ENCODE data around the gene PCGF5.

Gene PCGF5

DNA sequence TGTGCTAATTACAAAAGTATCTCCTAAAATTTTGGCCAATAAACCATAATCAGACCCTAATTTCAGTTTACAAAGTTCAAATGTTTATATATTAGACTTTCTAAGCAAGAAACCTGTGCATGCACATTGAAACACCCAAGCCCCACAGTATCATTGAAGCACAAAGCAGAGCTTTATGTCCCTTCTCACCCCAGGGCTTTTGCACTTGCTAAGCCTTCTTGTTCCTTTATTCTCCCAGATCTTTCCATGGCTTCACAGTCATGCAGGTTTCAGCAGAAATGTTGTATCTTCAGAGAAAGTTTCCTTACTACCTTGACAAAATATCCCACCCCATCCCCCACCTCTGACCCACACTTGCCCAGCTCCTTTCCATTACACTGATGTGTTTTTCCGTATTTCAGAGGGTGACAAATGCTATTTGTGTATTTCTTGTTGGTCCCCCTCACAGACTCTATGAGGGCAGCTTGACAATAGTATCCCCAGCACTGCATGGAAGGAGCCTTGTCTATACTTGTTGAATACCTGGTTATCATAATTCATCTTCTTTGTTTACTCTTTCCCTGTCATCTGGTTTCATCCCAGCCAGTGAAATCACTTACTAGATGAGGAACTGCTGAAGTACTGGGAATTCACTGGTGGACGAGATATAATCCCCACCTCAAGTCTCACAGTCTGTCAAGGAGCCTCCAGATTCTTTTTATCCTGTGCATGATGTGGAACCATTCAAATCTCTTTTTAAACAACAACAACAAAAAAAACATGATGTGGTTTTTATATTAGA, 24.0 kb upstream of the PCGF5 start:
- no peak for TF ChIP-seq POLR2AphosphoS5 (IDR thresholded peaks at IDR 0.05; ENCODE audit: low read depth, low read length)
- no peak for TF ChIP-seq POLR2A (IDR thresholded peaks at IDR 0.05; ENCODE audit: low read depth, low read length)
- no peak for TF ChIP-seq TAF1 (IDR thresholded peaks at IDR 0.05; ENCODE audit: borderline replicate concordance, low read depth, low read length)
- FAIRE-seq (no peak), DNase-seq (ENCODE audit: insufficient read length) (no peak)

DNA sequence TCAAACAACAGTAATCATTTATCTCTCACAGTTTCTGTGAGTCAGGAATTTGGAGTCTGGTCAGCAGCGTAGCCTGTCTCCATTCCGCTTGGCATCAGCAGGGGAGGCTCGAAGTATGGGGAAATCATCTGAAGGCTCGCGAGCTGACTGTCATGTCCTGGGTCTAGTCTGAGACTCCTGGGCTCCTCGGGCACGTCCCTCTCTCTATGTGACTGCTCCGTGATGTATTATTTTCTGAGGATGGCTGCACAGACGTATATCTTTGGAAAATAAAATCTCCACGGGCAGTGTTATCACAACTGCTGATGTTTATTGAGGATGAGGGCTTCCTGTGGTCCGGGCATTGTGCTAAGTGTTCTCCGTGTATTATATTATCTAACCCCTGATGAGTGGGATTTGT, 23.3 kb upstream of the PCGF5 start:
- FAIRE-seq (no peak), DNase-seq (ENCODE audit: insufficient read length) (no peak)
- TF ChIP-seq POLR2AphosphoS5 (IDR thresholded peaks at IDR 0.05; ENCODE audit: low read depth, low read length): no peak
- TF ChIP-seq TAF1 (IDR thresholded peaks at IDR 0.05; ENCODE audit: borderline replicate concordance, low read depth, low read length): no peak
- TF ChIP-seq POLR2A (IDR thresholded peaks at IDR 0.05; ENCODE audit: low read depth, low read length): no peak

DNA sequence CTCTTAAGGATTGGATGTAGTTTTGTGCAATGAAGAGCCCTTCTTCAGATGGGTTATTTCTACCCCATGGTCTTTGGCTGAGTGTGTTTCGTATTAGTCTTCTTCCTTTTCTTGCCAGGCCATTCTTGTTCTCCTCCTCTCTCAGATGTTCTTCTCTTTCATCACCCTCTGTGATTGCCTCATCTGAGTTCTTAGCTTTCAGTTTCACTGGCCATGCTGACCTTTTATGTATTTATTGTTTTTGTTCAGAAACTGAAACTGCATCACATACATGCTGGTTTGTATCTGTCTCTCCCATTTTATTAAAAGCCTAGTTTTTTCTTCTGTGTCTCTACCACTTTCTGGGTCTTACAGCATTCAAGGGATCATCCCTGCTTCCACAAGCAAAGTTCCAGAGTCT, 21.7 kb upstream of the PCGF5 start:
- no peak for TF ChIP-seq TAF1 (IDR thresholded peaks at IDR 0.05; ENCODE audit: borderline replicate concordance, low read depth, low read length)
- no peak for TF ChIP-seq POLR2A (IDR thresholded peaks at IDR 0.05; ENCODE audit: low read depth, low read length)
- TF ChIP-seq POLR2AphosphoS5 (IDR thresholded peaks at IDR 0.05; ENCODE audit: low read depth, low read length): no peak
- DNase-seq (ENCODE audit: insufficient read length): no peak
- FAIRE-seq: peak; percentile 92

DNA sequence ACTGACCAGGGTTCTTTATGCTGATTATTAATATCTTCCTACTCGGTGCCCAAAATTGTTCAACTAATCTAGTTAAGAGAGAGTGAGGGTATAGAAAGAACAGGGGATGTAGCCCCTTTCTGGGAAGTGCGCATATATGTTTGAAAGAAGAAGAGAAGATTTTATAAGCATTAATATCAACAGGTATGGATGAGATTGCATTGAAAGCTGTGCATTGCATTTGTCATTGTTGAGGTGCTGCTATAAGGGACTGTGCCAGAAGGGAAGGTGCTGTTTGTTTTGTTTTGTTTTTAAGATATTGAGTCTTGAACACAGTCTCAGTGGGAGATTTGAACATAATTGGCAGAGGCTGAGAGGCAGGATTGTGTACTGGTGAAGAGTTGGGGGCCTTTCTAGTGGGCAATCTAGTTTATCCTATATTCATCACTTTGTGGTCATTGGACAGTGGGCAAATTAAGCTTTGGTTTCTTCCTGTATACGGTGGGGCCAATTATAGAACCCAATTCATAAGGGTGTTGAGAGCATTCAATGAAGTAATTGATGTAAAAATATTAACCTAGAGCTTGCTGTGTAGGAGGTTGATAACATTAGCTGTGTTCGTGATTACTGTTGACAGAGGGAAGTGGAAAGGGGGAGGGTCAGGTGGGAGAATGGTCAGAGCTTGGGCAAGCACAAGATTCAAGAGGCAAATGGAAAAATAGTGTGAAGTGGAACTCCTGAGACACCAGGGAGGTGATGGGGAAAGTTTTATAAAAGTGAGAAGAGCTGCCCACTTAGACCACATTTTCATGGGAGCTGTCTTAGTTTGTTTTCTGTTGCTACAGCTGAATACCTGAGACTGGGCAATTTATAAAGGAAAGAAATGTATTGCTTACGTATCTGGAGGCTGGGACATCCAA, 19.9 kb upstream of the PCGF5 start:
- no peak for TF ChIP-seq TAF1 (IDR thresholded peaks at IDR 0.05; ENCODE audit: borderline replicate concordance, low read depth, low read length)
- no peak for TF ChIP-seq POLR2AphosphoS5 (IDR thresholded peaks at IDR 0.05; ENCODE audit: low read depth, low read length)
- no peak for TF ChIP-seq POLR2A (IDR thresholded peaks at IDR 0.05; ENCODE audit: low read depth, low read length)
- no peak for DNase-seq (ENCODE audit: insufficient read length)
- FAIRE-seq: peak; percentile 56

DNA sequence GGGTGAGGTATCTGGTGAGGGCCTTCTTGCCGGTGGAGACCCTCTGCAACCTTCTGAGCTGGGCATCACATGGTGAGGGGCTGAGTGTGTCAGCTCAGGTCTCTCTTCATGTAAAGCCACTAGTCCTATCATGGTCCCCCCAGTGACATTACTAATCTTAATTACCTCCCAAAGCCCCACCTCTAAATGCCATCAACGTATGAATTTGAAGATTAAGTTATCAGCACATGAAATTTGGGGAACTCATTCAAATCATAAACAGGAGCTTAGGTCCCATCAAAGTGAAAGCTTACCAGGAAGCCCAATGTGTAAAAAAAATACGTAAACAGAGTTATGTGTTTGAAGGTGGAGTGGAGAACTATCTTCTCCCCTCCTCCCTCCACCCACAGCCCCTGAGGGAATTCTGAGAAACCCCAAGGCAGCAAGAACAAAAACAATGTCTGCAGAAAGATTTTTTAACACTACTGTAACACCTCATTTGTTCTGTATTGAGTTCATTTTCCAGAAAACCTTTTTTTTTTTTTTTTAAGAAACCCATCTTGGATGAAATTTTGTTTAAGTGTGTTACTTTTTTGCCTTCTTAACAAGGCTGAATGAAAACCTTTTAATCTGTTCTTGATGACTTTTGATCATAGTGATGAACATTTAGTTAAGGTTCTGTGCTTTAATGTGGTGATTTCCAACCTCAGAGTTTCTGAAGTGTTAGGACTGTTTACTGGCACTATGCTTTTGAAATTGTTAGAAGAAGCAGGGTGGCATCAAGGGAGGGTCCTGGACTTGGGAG, 19.1 kb upstream of the PCGF5 start:
- FAIRE-seq (peak; percentile 66), DNase-seq (ENCODE audit: insufficient read length) (no peak)
- TF ChIP-seq TAF1 (IDR thresholded peaks at IDR 0.05; ENCODE audit: borderline replicate concordance, low read depth, low read length) (no peak), POLR2AphosphoS5 (IDR thresholded peaks at IDR 0.05; ENCODE audit: low read depth, low read length) (no peak), POLR2A (IDR thresholded peaks at IDR 0.05; ENCODE audit: low read depth, low read length) (no peak)

DNA sequence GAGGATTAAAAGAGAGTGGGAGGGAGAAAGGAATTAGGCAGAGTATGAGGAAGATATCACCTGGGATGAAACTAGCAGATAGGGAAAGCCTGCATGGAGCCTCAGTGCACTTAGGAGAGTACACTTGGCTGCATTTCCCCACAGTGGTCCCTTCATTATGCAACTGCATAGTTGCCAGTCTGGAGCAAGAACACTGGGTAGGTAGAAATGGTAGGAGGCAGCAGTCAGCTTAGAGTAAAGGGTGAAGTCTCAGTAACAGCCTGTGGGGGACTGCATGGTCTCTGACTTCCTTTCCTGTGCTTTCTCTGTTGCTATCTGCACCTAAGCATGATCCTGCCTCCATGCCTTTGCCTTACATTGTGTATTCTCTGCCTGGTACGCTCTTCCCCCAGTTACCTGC, 14.0 kb upstream of the PCGF5 start:
- FAIRE-seq: peak; percentile 87
- DNase-seq (ENCODE audit: insufficient read length): no peak

DNA sequence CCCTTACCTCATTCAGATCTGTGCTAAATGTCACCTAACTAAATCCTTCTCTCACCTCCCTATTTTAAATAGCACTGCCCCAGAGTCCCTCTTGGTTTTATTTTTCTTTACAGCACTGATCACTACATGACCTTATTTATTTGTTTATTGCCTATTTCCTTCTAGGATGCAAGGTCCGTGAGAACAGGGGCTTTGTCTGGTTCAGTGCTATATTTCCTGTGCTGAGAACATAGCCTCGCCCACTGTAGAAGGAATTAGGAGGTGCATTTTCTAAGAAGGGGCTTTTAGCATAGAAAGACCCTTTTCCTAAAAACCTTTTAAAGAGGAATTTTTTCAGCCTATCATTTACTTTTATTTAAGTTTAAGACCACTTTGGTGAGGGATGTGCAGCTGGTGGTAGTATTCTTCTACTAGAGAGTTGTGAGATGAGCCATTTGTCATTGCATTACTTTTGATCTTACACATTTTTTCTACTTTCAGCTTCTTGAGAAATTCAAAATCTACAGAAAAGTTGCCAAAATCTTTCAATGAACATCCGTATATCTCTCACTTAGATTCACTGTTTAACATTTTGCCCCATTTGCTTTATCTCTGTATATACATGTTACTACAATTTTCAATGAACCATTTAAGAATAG, 13.5 kb upstream of the PCGF5 start:
- FAIRE-seq (peak; percentile 9), DNase-seq (ENCODE audit: insufficient read length) (no peak)
- no peak for TF ChIP-seq TAF1 (IDR thresholded peaks at IDR 0.05; ENCODE audit: borderline replicate concordance, low read depth, low read length)

More for the DNA sequence above, 14.0 kb upstream of the PCGF5 start:
- TF ChIP-seq POLR2A (IDR thresholded peaks at IDR 0.05; ENCODE audit: low read depth, low read length) (no peak), POLR2AphosphoS5 (IDR thresholded peaks at IDR 0.05; ENCODE audit: low read depth, low read length) (no peak), TAF1 (IDR thresholded peaks at IDR 0.05; ENCODE audit: borderline replicate concordance, low read depth, low read length) (no peak)

DNA sequence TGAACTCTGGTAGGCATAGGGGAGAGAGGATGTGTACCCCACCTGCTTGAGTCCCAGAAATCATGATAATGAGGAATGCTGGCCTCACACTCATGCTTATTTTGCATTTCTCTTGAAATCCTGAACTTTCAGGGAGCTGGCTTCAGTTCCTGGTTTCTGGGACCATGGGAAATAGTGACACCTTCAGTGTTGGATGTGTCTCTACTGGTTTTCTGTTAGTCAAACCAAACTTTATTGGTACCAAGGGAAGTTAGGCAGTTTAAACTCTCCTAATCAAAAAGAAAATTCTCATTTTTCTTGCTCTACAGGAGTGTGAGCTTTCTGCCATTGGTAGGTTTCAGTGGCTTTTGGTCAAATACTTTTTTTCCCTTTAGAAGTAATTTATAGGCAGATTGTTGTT, 11.8 kb upstream of the PCGF5 start:
- DNase-seq (ENCODE audit: insufficient read length) (no peak), FAIRE-seq (peak; percentile 42)
- TF ChIP-seq TAF1 (IDR thresholded peaks at IDR 0.05; ENCODE audit: borderline replicate concordance, low read depth, low read length) (no peak), POLR2AphosphoS5 (IDR thresholded peaks at IDR 0.05; ENCODE audit: low read depth, low read length) (no peak), POLR2A (IDR thresholded peaks at IDR 0.05; ENCODE audit: low read depth, low read length) (no peak)

DNA sequence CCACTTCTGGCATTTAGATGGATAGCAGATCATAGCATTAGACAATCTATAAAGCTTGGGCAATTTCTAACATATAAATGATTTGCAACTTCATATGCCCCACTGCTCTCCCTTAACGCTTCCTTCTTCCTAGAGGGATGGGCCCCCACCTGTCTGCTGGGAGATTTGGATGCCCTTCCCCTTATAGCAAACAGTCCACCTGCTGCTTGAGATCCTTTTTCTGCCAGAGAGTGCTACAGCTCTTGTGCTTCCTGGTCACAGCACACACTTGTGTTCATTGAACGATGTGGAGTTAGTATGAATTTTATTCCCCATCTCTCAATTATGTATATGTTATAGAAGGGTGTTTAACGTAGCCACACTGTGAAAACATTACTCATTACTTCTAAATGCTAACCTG, 10.4 kb upstream of the PCGF5 start:
- no peak for TF ChIP-seq POLR2AphosphoS5 (IDR thresholded peaks at IDR 0.05; ENCODE audit: low read depth, low read length)
- TF ChIP-seq TAF1 (IDR thresholded peaks at IDR 0.05; ENCODE audit: borderline replicate concordance, low read depth, low read length): no peak
- no peak for TF ChIP-seq POLR2A (IDR thresholded peaks at IDR 0.05; ENCODE audit: low read depth, low read length)
- DNase-seq (ENCODE audit: insufficient read length) (no peak), FAIRE-seq (peak; percentile 9)

DNA sequence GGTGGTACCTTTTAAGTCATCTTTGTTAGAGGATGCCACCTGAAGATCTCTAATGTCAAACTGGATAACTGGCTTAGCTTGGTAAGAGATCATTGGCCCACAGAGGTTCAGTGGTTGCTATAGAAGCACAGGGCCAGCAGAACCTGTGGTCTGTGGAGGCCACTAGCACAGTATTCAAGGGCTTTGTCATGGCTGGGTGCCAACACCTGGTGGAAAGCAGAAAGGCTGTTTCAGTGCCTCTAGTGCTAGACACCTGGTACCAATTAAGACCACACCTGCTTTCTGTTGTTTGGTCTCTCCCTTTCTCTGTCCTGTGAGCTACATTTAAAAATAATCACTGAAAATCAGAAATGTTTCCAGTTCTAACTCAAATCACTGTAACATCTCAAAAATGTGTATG, 10.0 kb upstream of the PCGF5 start:
- TF ChIP-seq TAF1 (IDR thresholded peaks at IDR 0.05; ENCODE audit: borderline replicate concordance, low read depth, low read length) (no peak), POLR2A (IDR thresholded peaks at IDR 0.05; ENCODE audit: low read depth, low read length) (no peak), POLR2AphosphoS5 (IDR thresholded peaks at IDR 0.05; ENCODE audit: low read depth, low read length) (no peak)
- FAIRE-seq (peak; percentile 92), DNase-seq (ENCODE audit: insufficient read length) (no peak)

DNA sequence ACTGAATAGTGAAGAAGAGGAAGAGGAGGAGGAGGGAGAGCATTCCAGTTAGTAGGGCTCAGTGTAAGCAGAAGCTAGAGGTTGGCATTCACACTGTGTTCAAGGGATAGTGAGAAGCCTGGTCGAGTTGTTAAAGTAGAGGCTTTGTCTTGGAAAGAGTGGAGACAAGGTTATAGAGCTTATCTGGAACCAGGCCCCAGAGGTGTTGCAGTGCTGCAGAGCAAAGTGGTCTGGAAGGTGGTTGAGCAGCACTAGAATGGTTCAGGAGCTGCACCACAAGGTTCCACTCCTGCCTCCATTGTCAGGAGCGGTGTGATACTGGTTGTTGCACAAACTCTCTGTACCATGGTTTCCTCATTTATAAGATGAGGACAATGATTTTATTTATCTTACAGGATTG, 8.8 kb upstream of the PCGF5 start:
- TF ChIP-seq POLR2A (IDR thresholded peaks at IDR 0.05; ENCODE audit: low read depth, low read length) (no peak), TAF1 (IDR thresholded peaks at IDR 0.05; ENCODE audit: borderline replicate concordance, low read depth, low read length) (no peak), POLR2AphosphoS5 (IDR thresholded peaks at IDR 0.05; ENCODE audit: low read depth, low read length) (no peak)
- FAIRE-seq (no peak), DNase-seq (ENCODE audit: insufficient read length) (no peak)
